Immature natural killer cell (primary cell): Measurements from ENCODE around the gene HIPK3. TPM values are rescaled to one million over a fixed set of nuclear protein-coding genes. Genes with fewer than 3 reads are reported as not detected.
A peak's percentile ranks its signal among the peaks of the same experiment; 100 is the strongest.
"Not testable (repeated sequence)": the region's sequence is repeated elsewhere in the genome, so short reads cannot be mapped to it uniquely, and the experiment has no call there.

ENCODE experiments used
- DNase-seq, 3 donors: peaks; one replicate each; pipeline ENCODE4 v3.0.0; 2022; ENCODE audit warnings: mixed read lengths in 1 of 3
- H3K27ac Mint-ChIP-seq, 6 donors: one replicate each; pipeline ENCODE4 v1.8.0; 2020; ENCODE audit warnings: mixed read lengths in 6 of 6, mild to moderate bottlenecking in 5 of 6, inconsistent platforms in 4 of 6, moderate library complexity in 3 of 6
- H3K27me3 Mint-ChIP-seq, 3 donors: one replicate each; pipeline ENCODE4 v1.8.0; 2020 to 2021; ENCODE audit warnings: low read depth in 3 of 3, mild to moderate bottlenecking in 3 of 3, mixed read lengths in 3 of 3, moderate library complexity in 3 of 3, inconsistent platforms in 1 of 3
- H3K36me3 Mint-ChIP-seq, 3 donors: one replicate each; pipeline ENCODE4 v1.8.0; 2020; ENCODE audit warnings: mixed read lengths in 3 of 3, inconsistent platforms in 2 of 3, mild to moderate bottlenecking in 2 of 3
- H3K4me1 Mint-ChIP-seq, 2 donors: one replicate each; pipeline ENCODE4 v1.8.0; 2020; ENCODE audit warnings: inconsistent platforms in 2 of 2, mild to moderate bottlenecking in 2 of 2, mixed read lengths in 2 of 2, moderate library complexity in 1 of 2
- H3K4me3 Mint-ChIP-seq, 5 donors: one replicate each; pipeline ENCODE4 v1.8.0; 2020; ENCODE audit warnings: mild to moderate bottlenecking in 5 of 5, mixed read lengths in 5 of 5, inconsistent platforms in 3 of 5, moderate library complexity in 3 of 5
- H3K9me3 Mint-ChIP-seq, 6 donors: one replicate each; pipeline ENCODE4 v1.8.0; 2020; ENCODE audit warnings: mild to moderate bottlenecking in 6 of 6, mixed read lengths in 6 of 6, inconsistent platforms in 4 of 6, moderate library complexity in 3 of 6
- polyA plus RNA-seq, 3 donors: library from polyadenylated mRNA; unstranded; fragments of 300-500 nt; fragmentation: Illumina TruSeq; gene quantifications; one replicate each; pipeline ENCODE4 v1.2.3, GENCODE V29; 2021

Gene HIPK3
- polyA plus RNA-seq = 10 to 100 TPM; 24.3 to 34.6 (median 32.2) TPM

GRCh38 chr11:33257160-33257896 is at the start of gene HIPK3:
Gene HIPK3 (plus strand): TSS chr11:33257381.
- no peaks in the 10 kb centered on the region for H3K36me3 Mint-ChIP-seq
- peaks cover 39 to 54% of the 10 kb centered on the region in 2 donors for H3K4me1 Mint-ChIP-seq
- H3K27me3 Mint-ChIP-seq = peaks cover 6 to 19% (median 11%) of the 10 kb centered on the region in 3 donors
- H3K4me3 Mint-ChIP-seq = peak within 1 kb of the TSS; percentile 94 to 99 (median 95)
- H3K27ac Mint-ChIP-seq = peak within 1 kb of the TSS; percentile 95 to 99 (median 96)
- no peaks in the 10 kb centered on the region for H3K9me3 Mint-ChIP-seq
- DNase-seq = peak; percentile 80 to 84 (median 83)

DNA sequence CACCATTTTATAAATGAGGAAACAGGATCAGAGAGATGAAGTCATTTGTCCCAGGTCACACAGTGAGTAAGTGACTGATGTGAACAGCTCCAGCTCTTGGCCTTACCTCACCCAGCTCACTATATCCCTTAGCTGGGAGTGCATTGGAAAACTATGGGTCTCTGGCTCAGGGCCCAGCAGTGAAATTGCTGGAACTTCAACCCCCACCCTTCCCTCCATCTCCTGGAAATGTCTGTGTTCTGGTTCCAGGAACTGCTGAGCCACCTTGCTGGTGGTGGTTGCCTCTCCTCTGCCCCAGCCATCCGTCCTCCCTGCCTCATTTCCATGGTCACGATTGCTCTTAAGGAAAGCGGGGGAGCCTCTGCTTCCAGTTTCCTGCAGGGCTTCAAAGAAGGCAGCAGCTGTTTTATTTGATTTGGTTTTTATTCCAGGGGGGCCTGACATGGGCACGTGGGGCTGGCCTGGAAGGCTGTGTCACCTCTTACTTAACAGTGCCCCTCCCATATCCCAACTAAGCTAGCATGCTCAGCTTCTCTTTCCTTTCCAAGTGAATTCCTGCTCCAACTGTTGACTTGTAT is 49.7 kb upstream of the HIPK3 start:
- no peak overlapping the region for H3K27ac Mint-ChIP-seq

GRCh38 chr11:33208150-33208549 is 49.0 kb upstream of the HIPK3 start:
- Mint-ChIP-seq H3K4me1 (no peaks in the 10 kb centered on the region), H3K27ac (no peak overlapping the region), H3K36me3 (peaks cover 0 to 6% (median 0%) of the 10 kb centered on the region in 3 donors)

More for the DNA sequence above, 49.7 kb upstream of the HIPK3 start:
- Mint-ChIP-seq H3K36me3 (peaks cover 0 to 6% (median 0%) of the 10 kb centered on the region in 3 donors), H3K9me3 (no peaks in the 10 kb centered on the region), H3K4me3 (no peak overlapping the region), H3K27me3 (peaks cover 0 to 4% (median 0%) of the 10 kb centered on the region in 3 donors), H3K4me1 (no peaks in the 10 kb centered on the region)
- DNase-seq = no peak

GRCh38 chr11:33211153-33211552 is 46.0 kb upstream of the HIPK3 start:
- peaks cover 0 to 6% (median 0%) of the 10 kb centered on the region in 3 donors for H3K36me3 Mint-ChIP-seq
- no peak overlapping the region for H3K4me3 Mint-ChIP-seq
- no peak overlapping the region for H3K27ac Mint-ChIP-seq
- no peaks in the 10 kb centered on the region for H3K4me1 Mint-ChIP-seq
- H3K9me3 Mint-ChIP-seq = peaks cover 0 to 4% (median 0%) of the 10 kb centered on the region in 6 donors
- DNase-seq = no peak
- H3K27me3 Mint-ChIP-seq = peaks cover 0 to 2% (median 2%) of the 10 kb centered on the region in 3 donors

More at GRCh38 chr11:33208150-33208549, 49.0 kb upstream of the HIPK3 start:
- no peak for DNase-seq
- Mint-ChIP-seq H3K4me3 (no peak overlapping the region), H3K27me3 (peaks cover 0 to 2% (median 2%) of the 10 kb centered on the region in 3 donors), H3K9me3 (no peaks in the 10 kb centered on the region)

- peaks cover 0 to 4% (median 0%) of the 10 kb centered on the region in 6 donors for H3K9me3 Mint-ChIP-seq
- H3K27me3 Mint-ChIP-seq = peaks cover 0 to 2% (median 2%) of the 10 kb centered on the region in 3 donors
- H3K4me1 Mint-ChIP-seq = no peaks in the 10 kb centered on the region
- peaks cover 0 to 6% (median 0%) of the 10 kb centered on the region in 3 donors for H3K36me3 Mint-ChIP-seq
- peak overlapping the region in 1 of 6 donors; percentile 2 for H3K27ac Mint-ChIP-seq
- H3K4me3 Mint-ChIP-seq = no peak overlapping the region
- no peak for DNase-seq
Observed at GRCh38 chr11:33211580-33211979, 45.6 kb upstream of the HIPK3 start.

GRCh38 chr11:33214187-33214586 is 43.0 kb upstream of the HIPK3 start:
- no peak overlapping the region for H3K4me3 Mint-ChIP-seq
- H3K36me3 Mint-ChIP-seq = peaks cover 0 to 10% (median 0%) of the 10 kb centered on the region in 3 donors
- peaks cover 0 to 4% (median 0%) of the 10 kb centered on the region in 6 donors for H3K9me3 Mint-ChIP-seq
- peaks cover 0 to 4% (median 2%) of the 10 kb centered on the region in 3 donors for H3K27me3 Mint-ChIP-seq
- no peaks in the 10 kb centered on the region for H3K4me1 Mint-ChIP-seq
- DNase-seq = no peak
- no peak overlapping the region for H3K27ac Mint-ChIP-seq

- no peak for DNase-seq
- no peak overlapping the region for H3K4me3 Mint-ChIP-seq
- H3K4me1 Mint-ChIP-seq = no peaks in the 10 kb centered on the region
- peaks cover 0 to 4% (median 2%) of the 10 kb centered on the region in 3 donors for H3K27me3 Mint-ChIP-seq
- H3K9me3 Mint-ChIP-seq = peaks cover 0 to 4% (median 0%) of the 10 kb centered on the region in 6 donors
- H3K36me3 Mint-ChIP-seq = peaks cover 0 to 10% (median 0%) of the 10 kb centered on the region in 3 donors
- no peak overlapping the region for H3K27ac Mint-ChIP-seq
Observed at GRCh38 chr11:33214767-33215166, 42.4 kb upstream of the HIPK3 start.

- H3K27me3 Mint-ChIP-seq, DNase-seq, H3K9me3 Mint-ChIP-seq, H3K36me3 Mint-ChIP-seq, H3K4me1 Mint-ChIP-seq, H3K27ac Mint-ChIP-seq, H3K4me3 Mint-ChIP-seq: not testable (repeated sequence)
Observed at GRCh38 chr11:33216676-33217075, 40.5 kb upstream of the HIPK3 start.

GRCh38 chr11:33222052-33222750 is 35.0 kb upstream of the HIPK3 start:
- no peaks in the 10 kb centered on the region for H3K4me1 Mint-ChIP-seq

DNA sequence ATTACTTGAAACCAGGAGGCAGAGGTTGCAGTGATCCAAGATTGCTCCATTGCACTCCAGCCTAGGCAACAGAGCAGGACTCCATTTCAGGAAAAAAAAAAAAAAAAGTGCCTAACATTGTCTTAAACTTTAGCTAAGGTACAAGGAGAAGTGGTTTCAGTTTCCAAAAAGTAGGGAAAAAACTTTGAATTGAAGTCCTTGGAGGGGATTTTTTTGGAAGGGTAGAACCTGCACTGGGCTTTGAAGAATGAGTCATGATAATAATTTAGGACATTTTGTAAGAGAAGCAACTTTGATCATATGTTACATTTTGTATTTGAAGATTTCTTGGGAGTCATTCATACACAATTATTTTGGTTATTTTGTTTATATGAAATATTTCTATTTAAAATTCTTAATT is 31.8 kb upstream of the HIPK3 start:
- no peaks in the 10 kb centered on the region for H3K4me1 Mint-ChIP-seq
- H3K36me3 Mint-ChIP-seq = no peaks in the 10 kb centered on the region
- H3K27me3 Mint-ChIP-seq = peaks cover 2 to 5% (median 2%) of the 10 kb centered on the region in 3 donors
- H3K4me3 Mint-ChIP-seq = no peak overlapping the region
- H3K27ac Mint-ChIP-seq = no peak overlapping the region
- H3K9me3 Mint-ChIP-seq = no peaks in the 10 kb centered on the region
- DNase-seq = no peak

More at GRCh38 chr11:33222052-33222750, 35.0 kb upstream of the HIPK3 start:
- no peak for DNase-seq
- H3K9me3 Mint-ChIP-seq = no peaks in the 10 kb centered on the region
- H3K36me3 Mint-ChIP-seq = peaks cover 0 to 5% (median 0%) of the 10 kb centered on the region in 3 donors
- H3K4me3 Mint-ChIP-seq = no peak overlapping the region
- H3K27ac Mint-ChIP-seq = no peak overlapping the region
- peaks cover 0 to 8% (median 0%) of the 10 kb centered on the region in 3 donors for H3K27me3 Mint-ChIP-seq

DNA sequence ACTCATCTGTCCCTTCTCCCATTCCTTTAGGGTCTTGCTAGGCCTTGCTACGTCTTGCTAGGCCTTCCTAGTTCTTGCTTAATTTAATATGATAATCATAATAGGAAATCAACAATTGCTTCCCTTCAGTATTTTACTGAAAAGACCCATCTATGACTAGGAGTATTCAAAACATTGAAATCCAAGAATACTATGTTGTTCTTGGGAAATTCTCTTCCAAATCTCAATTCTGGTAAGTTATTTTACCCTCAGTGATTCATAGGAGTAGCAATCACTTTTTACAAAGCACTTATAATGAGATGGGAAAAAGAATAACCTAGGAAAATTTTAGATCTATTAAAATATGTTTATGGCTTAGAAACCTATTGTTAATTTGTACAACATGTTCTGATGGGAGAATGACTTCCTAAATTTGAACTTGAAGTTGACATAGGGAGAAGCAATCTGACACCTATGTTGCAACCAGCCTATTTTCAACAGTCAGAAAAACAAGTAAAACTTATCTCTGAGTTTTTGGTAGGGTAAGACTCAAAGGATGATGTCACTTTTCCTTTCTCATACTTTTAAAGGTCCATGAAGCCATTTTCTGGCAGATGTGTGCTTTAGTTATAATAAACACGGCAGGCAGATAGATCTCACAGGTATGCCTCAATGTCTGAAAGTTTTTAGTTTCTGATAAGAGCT is 29.5 kb upstream of the HIPK3 start:
- H3K36me3 Mint-ChIP-seq = no peaks in the 10 kb centered on the region
- no peak overlapping the region for H3K27ac Mint-ChIP-seq
- DNase-seq = no peak
- H3K27me3 Mint-ChIP-seq = peaks cover 2 to 3% (median 2%) of the 10 kb centered on the region in 3 donors
- no peak overlapping the region for H3K4me3 Mint-ChIP-seq
- H3K9me3 Mint-ChIP-seq = no peaks in the 10 kb centered on the region
- H3K4me1 Mint-ChIP-seq = no peaks in the 10 kb centered on the region

GRCh38 chr11:33234397-33235190 is 22.6 kb upstream of the HIPK3 start:
- H3K27me3 Mint-ChIP-seq = peaks cover 0 to 1% (median 1%) of the 10 kb centered on the region in 3 donors
- H3K36me3 Mint-ChIP-seq = no peaks in the 10 kb centered on the region
- DNase-seq = no peak
- H3K4me1 Mint-ChIP-seq = no peaks in the 10 kb centered on the region
- H3K9me3 Mint-ChIP-seq = no peaks in the 10 kb centered on the region
- H3K4me3 Mint-ChIP-seq = no peak overlapping the region
- H3K27ac Mint-ChIP-seq = no peak overlapping the region
